Stimulated activated CD4-positive, alpha-beta T cell treated with anti-CD3 and anti-CD28 coated beads, Interleukin-12 subunit alpha, Interleukin-12 subunit beta, amount 100 ng/mL, for 48 hours (primary cell): ENCODE measurements around the gene KRTAP9-2.
"Not testable (repeated sequence)": the region's sequence is repeated elsewhere in the genome, so short reads cannot be mapped to it uniquely, and the experiment has no call there.

Source experiments
- DNase-seq, 3 donors: peaks; one replicate each; pipeline ENCODE4 v3.0.0-alpha.2; 2020; ENCODE audit warnings: low read depth in 2 of 3, low spot score in 1 of 3

Gene KRTAP9-2

GRCh38 chr17:41226598-41227095 is at the start of gene KRTAP9-2:
Gene KRTAP9-2, plus strand, starts transcription at chr17:41226648. Its CDS starts 7 bp downstream, at chr17:41226655.
- DNase-seq = not testable (repeated sequence)

- no peak for DNase-seq
These were observed 49.6 kb upstream of the KRTAP9-2 start for GRCh38 chr17:41176744-41177387.

GRCh38 chr17:41177727-41178271 is 48.6 kb upstream of the KRTAP9-2 start, which contains the start of gene KRTAP4-2:
Gene KRTAP4-2, minus strand, starts transcription at chr17:41178221. Its CDS starts 57 bp downstream, at chr17:41178164.
- no peak for DNase-seq

DNA sequence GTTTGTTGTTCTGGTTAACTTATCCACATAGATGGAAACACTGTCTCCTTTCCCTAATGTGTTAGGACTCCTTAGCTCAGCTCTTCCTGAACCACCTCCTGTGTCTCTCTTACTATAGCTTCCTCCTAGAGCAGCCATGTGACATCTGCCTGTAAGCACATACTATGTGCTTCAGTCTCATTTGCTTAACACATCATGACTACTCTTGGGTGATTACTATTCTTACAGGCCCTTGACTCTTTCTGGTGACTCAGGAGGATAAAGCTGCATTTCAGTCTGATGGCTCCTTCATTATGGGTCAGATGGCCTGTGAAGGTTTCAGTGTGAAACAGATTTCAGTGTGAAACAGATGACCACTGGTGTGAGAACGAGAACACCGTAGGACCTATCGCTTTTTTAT is 48.1 kb upstream of the KRTAP9-2 start:
- no peak for DNase-seq

DNA sequence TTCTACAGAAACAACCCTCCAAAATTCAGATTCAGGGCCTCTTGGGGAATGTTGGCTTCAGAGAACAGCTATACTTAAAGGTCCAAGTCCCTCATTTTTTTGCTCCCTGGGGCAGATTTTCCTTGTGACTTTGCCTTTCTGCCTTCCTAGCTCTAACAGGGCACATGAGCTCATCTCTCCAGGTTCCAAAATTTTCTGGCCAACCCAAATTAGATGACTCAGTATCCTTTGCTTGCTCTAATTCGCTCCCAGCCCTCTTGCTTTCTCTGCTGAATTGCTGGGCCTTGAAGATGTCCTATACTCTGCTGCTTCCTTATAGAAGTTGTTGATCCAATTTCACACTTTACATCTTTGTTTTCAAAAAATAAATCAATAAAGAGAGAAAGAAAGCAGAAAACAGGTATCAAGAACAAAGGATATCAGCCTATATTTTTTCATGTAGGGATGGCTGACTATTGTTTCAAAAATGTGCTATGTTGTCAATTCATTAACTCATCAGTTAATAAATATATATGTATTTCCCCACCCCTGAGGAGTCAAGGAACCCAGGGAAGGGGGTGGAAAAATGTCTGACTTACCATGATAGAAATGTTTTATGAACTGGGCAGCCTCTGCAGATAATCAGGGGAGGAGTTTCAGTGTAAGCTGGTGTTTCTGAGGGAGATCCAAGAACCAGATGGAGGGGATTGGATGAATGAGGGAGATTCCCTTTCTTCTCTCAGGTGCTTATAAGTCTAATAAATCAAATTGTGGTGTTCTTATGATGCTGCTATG is 47.4 kb upstream of the KRTAP9-2 start:
- no peak for DNase-seq

- no peak for DNase-seq
These were observed 41.9 kb upstream of the KRTAP9-2 start, which contains the start of gene KRTAP4-1 for GRCh38 chr17:41184480-41184961. Gene KRTAP4-1, minus strand, starts transcription at chr17:41184911. Its CDS starts 57 bp downstream, at chr17:41184854.

DNA sequence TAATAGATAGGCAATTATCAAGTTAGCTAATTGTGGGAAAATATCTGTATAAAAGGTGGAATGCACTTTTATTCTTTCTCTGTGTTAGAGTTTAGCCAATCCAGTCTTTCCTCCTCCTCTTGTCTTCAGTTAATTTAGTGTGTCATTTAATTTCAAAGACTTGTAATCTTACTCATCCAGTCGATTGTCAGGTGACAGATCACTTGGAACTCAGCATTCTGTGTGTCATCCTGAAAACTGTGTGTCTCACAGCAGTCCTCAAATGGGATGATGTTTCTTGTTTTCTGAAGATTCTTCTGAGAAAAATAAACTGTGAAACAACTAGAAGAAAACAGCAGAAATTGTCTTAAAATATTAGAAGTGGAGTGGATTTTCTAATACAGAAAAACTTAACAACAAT is 41.4 kb upstream of the KRTAP9-2 start:
- DNase-seq = no peak

DNA sequence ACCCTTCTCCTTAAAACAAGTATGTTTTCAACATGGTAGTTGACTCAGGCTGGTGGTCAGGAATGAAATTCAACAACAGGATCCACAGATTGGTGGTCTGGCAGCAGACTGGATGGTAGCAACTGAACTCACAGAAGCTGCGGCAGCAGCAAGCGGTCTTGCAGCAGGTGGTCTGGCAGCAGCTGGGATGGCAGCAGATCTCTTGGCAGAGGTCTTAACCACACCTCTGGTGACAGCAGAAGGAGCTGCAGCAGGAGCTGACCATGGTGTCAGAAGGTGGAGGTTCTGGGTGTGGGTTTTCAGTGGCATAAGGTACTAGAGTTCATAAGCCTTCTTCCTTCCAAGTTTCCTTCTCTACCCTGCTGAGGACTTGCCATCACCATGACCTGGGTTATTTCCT is 39.6 kb upstream of the KRTAP9-2 start:
- DNase-seq = no peak

GRCh38 chr17:41189837-41190318 is 36.6 kb upstream of the KRTAP9-2 start, which contains the start of gene KRTAP9-1:
Gene KRTAP9-1, plus strand, starts transcription at chr17:41189887. Its CDS starts 0 bp downstream, at chr17:41189887.
- DNase-seq = not testable (repeated sequence)

DNA sequence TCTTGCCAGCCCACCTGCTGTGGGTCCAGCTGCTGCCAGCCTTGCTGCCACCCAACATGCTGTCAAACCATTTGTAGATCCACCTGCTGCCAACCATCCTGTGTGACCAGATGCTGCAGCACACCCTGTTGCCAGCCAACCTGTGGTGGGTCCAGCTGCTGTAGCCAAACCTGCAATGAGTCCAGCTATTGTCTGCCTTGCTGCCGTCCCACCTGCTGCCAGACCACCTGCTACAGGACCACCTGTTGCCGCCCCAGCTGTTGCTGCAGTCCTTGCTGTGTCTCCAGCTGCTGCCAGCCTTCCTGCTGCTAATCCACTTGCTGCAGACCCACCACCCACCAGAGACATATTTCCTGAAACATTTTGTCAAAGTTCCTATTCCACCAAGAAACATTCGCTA is 36.1 kb upstream of the KRTAP9-2 start:
- no peak for DNase-seq

DNA sequence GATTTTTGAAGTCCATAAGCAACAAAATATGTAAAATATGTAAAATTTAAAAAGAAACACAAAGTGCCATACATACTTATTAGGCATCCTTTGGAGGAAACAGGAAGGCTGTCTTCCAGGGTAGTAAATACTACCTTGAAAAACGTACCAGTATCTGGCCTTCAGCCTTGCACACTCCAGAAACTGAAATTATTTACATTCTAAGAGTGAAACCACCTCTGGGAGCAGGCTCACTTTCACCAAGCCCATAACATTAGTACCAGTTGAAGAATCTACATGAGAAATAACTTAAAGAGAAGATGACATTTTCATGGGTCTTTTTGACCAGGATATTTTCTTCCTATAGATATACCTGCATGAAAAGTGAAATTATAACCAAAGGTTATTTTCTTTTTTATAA is 30.4 kb upstream of the KRTAP9-2 start:
- DNase-seq = no peak

- no peak for DNase-seq
These were observed 26.9 kb upstream of the KRTAP9-2 start for GRCh38 chr17:41199421-41200078.

- no peak for DNase-seq
These were observed 14.5 kb upstream of the KRTAP9-2 start for GRCh38 chr17:41211845-41212466.

GRCh38 chr17:41212524-41213169 is 13.8 kb upstream of the KRTAP9-2 start:
- no peak for DNase-seq

DNA sequence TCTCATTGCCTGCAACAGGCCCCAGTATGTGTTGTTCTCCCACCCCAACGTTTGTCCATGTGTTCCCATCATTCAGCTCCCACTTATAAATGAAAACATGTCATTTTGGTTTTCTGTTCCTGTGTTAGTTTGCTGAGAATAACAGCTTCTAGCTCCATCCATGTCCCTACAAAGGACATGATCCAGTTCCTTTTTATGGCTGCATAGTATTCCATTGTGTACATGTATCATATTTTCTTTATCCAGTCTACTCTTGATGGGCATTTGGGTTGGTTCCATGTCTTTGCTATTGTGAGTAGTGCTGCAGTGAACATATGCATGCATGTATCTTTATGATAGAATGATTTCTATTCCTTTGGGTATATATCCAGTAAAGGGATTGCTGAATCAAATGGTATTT is 10.8 kb upstream of the KRTAP9-2 start:
- DNase-seq = no peak

- DNase-seq = no peak
These were observed 2.6 kb upstream of the KRTAP9-2 start for GRCh38 chr17:41223821-41224220.

DNA sequence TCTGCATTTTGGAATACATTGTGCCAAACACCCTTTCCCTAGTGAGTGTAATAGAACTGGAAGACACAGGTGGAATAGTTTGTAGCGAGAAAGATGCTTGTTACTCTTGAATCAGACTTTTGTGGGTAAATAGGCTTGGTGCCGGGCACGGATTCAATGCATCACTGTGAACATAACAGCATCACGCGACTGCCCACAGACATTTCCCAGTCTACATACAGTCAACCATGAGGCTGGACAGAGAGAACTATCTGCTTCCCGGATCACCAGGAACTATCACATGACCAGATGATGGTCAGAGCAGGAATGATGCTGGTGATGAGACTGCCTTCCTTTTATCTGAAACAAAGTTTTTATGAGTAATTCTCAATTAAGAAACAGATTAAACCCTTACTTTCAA is 397 bp upstream of the KRTAP9-2 start:
- no peak for DNase-seq

DNA sequence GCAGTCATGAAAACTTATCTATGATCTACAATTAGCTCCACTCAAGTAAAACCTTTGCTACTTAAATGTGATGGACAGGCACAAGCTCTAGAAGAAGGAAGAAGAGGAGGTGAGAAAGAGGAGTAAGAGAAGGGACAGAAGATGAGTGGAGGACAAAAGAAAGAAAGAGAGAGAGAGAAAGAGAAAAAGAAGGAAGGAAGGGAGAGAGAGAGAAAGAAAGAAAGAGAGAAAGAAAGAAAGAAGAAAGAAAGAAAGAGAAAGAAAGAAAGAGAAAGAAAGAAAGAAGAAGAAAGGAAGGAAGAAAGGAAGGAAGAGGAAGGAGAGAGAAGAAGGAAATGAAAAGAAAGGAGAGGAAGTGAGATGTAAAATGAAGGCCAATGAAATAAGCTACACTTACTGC is 3.6 kb downstream of the KRTAP9-2 start:
- DNase-seq = no peak

DNA sequence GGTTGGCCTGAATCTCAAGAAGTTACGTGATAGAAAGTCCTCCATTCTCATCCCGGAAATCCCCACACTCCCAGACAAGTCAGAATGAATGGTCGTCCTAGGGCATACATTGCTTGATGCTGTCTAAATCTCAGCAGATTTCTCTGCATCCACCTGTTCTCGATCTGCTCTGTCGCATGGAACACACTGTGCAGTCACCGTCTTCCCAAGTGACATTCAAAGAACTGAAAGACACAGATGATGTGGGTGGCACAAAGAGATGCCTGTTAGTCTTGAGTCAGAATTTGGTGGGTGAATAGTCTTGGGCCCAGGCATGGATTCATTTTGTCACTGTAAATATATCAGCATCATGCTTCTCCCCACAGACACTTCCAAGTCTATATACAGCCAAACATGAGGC is 5.3 kb downstream of the KRTAP9-2 start:
- no peak for DNase-seq
